Mucosa of descending colon (tissue), 3 donors: Measurements from ENCODE around the gene FAM114A2. TPM values are rescaled to one million over a fixed set of nuclear protein-coding genes. Genes with fewer than 3 reads are reported as not detected.
A peak's percentile ranks its signal among the peaks of the same experiment; 100 is the strongest.

ENCODE experiments used
- ATAC-seq: fragments of 200-7000 bp; cut with Tn5 transposase; one replicate; pipeline ENCODE4 v1.9.1; 2020; ENCODE audit warnings: mild to moderate bottlenecking, moderate library complexity
- DNase-seq, 3 donors: peaks; one replicate each; pipeline ENCODE4 v3.0.0-alpha.2; 2020
- H3K36me3 ChIP-seq: fragments of 200-600 bp; one replicate; pipeline ENCODE4 v1.8.0; 2021; ENCODE audit warnings: low read depth, mild to moderate bottlenecking
- H3K4me1 ChIP-seq: fragments of 200-600 bp; one replicate; pipeline ENCODE4 v1.8.0; 2021; ENCODE audit warnings: low read depth, mild to moderate bottlenecking
- H3K4me3 ChIP-seq: fragments of 200-600 bp; one replicate; pipeline ENCODE4 v1.8.0; 2021; ENCODE audit warnings: mild to moderate bottlenecking
- H3K9me3 ChIP-seq: fragments of 200-600 bp; one replicate; pipeline ENCODE4 v1.8.0; 2021; ENCODE audit warnings: mild to moderate bottlenecking
- intact Hi-C, 2 donors: fragments of 100-400 bp; cut with DNase I in 1 of 2; cut with micrococcal nuclease in 1 of 2; formaldehyde crosslinking; loops; one replicate each; pipeline versions ENCODE4 v1.11.0 to v1.11.1; 2022; cut with DNase I, micrococcal nuclease
- total RNA-seq, 3 donors: library from RNA; stranded (reverse); fragmentation: NEBNext Ultra II Directional in 2 of 3; extraction: Animal tissue kit (Norgen Biotek cat#: 25700) in 2 of 3; gene quantifications; one replicate each; pipeline versions ENCODE4 v1.2.1 to v1.2.4, GENCODE V29; 2021 to 2023
- TF ChIP-seq, protein P1 (sequence below): fragments of 200-600 bp; IDR thresholded peaks from one replicate; pipeline ENCODE4 v1.8.0; 2022; ENCODE audit warnings: antibody characterized with exemption, mild to moderate bottlenecking
- donor health status: DM: no; HTN: no; CAD: no; lungs with moderate emphysema.
- donor health status: DM: no; HTN: no; CAD: no.
- donor health status: DM: no; HTN: yes; CAD: no.

FAM114A2 gene
- total RNA-seq, 3 donors from 2014 or later, result 20.1 to 40.9 (median 21.6) TPM

DNA sequence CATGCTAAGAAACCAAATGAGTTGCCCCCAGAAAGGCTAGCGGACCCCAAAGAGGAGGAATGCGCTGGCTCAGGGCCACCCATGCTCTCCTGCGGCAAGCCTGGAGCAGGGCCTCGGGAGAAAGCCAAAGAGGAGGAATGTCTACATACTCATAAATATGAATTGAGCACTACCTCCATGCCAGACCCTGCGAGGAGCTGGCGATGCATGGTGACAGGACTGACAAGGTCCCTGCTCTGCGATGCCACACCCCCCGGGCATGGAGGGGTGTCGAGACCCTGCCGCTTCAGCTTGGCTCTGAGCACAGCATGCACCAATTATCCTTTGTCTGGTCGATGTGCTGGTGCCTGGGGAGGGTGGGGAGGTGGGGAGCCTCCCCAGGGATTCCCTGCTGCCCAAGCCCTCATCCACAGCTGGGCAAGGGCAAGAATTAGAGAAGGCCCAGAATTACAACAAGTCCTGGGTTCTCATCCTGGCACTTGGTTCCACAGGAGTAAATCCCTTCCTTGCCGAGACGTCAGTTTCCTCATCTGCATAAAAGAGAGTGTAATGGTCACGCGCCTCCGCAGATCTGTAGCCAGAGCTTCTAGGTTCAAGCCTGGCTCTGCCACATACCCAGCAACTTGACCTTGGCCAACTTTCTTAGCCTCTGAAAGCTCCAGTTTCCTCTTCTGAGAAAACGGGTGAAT, 74.4 kb downstream of the FAM114A2 start:
- intact Hi-C loops, result loop anchor here (5.0 to 10.0 kb wide), 2 partner anchors 1430 to 1432 kb away; no protein-coding TSS in a partner anchor
- ATAC-seq (no peak), DNase-seq (no peak)

DNA sequence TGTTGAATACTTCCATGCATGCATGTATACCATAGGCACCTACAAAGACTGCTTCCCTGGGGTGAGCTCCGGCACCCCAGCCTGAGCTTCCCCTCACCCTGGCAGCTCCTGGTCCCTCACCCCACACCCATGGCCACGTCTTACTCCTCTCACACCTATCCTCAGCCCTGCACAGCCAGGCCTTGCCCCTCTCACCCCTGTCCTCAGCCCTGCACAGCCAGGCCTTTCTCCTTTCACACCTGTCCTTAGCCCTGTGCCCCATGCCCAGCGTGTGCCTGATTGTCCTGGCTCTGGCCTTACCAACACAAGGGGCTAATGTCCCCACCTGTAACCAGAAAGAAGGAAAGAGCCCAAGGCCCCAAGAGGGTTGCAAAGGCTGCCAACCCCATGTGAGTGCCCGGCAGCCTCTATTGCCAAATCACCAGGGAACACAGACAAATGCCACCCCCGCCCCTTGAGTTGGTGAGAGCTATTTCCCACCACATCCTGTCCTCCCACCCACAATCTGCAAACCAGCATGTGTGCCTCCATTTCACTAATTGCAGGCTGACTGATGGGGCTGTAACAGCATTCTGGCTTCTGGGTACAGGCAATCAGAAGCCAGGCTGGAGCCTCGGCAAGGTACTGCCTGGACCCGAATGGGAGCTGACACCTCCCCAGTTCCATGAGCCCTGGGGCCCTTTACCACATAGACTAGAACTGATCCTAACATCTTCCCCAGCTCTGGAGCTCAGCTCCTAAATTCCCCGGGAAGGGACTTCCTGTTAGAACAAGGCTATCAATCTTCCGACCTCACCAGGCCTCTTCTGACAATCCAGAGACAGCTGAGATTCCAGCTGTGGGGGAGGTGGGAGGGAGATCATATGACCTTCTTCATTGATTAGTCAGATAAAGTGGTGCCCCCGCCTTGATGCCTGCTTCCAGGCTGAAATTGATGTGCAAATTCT, 78.2 kb downstream of the FAM114A2 start:
- no peaks in the 10 kb centered on the region for H3K36me3 ChIP-seq
- no peak for DNase-seq
- ATAC-seq, result peak; percentile 16
- H3K4me1 ChIP-seq, result no peaks in the 10 kb centered on the region
- TF ChIP-seq, protein P1, sequence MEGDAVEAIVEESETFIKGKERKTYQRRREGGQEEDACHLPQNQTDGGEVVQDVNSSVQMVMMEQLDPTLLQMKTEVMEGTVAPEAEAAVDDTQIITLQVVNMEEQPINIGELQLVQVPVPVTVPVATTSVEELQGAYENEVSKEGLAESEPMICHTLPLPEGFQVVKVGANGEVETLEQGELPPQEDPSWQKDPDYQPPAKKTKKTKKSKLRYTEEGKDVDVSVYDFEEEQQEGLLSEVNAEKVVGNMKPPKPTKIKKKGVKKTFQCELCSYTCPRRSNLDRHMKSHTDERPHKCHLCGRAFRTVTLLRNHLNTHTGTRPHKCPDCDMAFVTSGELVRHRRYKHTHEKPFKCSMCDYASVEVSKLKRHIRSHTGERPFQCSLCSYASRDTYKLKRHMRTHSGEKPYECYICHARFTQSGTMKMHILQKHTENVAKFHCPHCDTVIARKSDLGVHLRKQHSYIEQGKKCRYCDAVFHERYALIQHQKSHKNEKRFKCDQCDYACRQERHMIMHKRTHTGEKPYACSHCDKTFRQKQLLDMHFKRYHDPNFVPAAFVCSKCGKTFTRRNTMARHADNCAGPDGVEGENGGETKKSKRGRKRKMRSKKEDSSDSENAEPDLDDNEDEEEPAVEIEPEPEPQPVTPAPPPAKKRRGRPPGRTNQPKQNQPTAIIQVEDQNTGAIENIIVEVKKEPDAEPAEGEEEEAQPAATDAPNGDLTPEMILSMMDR, result no peak
- no peaks in the 10 kb centered on the region for H3K9me3 ChIP-seq
- intact Hi-C loops, result loop anchor here (5.0 to 10.0 kb wide), 2 partner anchors 1426 to 1428 kb away; no protein-coding TSS in a partner anchor
- H3K4me3 ChIP-seq, result no peak overlapping the region

More for the DNA sequence above, 74.4 kb downstream of the FAM114A2 start:
- no peaks in the 10 kb centered on the region for H3K4me1 ChIP-seq
- H3K9me3 ChIP-seq, result no peaks in the 10 kb centered on the region
- H3K36me3 ChIP-seq, result no peaks in the 10 kb centered on the region
- no peak overlapping the region for H3K4me3 ChIP-seq
- TF ChIP-seq, protein P1, result no peak

DNA sequence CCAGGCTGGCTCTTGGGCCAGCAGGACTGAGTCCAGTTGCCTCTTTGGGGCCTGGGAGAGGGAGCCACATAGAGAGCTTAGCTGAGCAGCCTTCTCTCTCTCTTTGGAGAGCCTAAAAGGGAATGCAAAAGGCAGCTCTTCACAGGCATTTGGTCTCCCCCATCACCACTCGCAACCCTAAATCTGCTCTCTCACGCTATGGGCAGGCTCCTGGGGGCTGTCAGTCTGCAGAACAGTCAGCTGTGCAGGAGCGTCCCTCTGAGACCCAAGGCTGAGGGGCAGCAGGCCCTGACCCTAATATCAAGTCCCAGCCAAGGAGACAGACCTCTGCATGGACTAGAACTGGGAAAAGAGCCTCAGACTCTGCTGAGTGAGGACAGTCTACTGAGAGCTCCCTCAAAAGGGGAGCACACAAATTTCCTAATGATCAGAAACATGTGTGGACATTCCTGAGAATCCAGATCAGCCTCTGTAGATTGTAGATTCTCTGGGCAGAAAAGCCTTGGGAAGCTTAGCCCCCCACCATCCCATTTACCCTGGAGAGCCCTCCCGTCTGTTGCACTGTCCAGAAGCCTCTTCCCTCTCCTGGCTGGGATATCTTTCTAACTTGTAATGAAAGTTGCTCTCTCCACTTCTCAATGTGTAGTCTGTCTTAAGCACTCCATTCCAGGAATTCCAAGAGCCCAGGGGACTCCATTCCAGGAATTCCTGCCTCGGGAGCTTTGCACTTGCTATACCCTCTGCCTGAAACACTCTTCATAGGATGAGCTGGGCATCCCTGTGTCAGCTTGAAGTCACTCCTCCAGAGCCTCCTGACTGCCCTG, 79.4 kb downstream of the FAM114A2 start:
- DNase-seq (no peak), ATAC-seq (peak; percentile 15)
- TF ChIP-seq, protein P1, result no peak
- H3K4me1 ChIP-seq, result no peaks in the 10 kb centered on the region
- intact Hi-C loops, result no loop called here
- no peaks in the 10 kb centered on the region for H3K9me3 ChIP-seq
- H3K4me3 ChIP-seq, result no peak overlapping the region
- no peaks in the 10 kb centered on the region for H3K36me3 ChIP-seq

DNA sequence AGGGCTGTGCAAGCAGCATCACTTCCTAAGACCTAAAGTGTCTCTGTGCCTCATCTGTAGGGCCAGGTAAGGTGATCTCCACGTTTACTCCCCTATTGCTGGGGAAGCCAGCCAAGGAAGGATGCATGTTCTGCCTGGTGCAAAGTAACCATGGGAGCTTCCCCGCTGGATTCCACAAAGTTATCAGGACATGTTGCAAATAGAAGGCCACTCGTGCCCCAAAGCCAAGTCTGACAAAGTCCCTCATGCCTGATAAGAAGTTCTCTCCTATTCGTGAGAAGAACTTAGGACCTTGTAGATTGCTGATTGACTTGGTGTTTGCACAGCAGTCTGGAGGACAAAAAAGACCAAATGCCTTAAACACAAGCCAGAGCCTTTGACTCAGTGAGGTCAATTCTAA, 81.5 kb downstream of the FAM114A2 start:
- TF ChIP-seq, protein P1, result no peak
- Histone ChIP-seq H3K9me3 (no peaks in the 10 kb centered on the region), H3K4me3 (no peak overlapping the region), H3K4me1 (no peaks in the 10 kb centered on the region), H3K36me3 (no peaks in the 10 kb centered on the region)
- DNase-seq, result no peak
- intact Hi-C loops, result no loop called here
- no peak for ATAC-seq

DNA sequence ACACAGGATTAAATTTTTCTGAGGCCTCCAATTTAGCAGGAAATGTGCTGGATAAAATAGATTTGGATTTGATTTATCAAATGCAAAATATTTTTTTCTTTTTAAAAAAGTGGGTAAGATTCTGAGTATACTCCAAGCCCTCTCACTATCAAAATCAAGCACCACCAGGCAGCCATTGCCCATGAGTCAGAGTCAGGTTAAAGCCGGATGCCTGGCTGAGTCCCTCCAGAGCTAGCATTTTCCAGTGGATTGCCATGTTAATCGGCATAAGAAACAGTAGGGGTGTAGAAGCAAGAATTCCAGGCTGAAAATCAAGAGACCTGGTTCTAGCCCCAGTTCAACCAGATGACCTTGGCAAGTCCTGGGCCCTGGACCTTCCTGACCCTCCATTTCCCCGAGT, 85.3 kb downstream of the FAM114A2 start:
- intact Hi-C loops, result no loop called here

More for the DNA sequence above, 85.3 kb downstream of the FAM114A2 start:
- DNase-seq (no peak), ATAC-seq (no peak)
- no peaks in the 10 kb centered on the region for H3K36me3 ChIP-seq
- TF ChIP-seq, protein P1, result no peak
- no peak overlapping the region for H3K4me3 ChIP-seq
- H3K4me1 ChIP-seq, result no peaks in the 10 kb centered on the region
- H3K9me3 ChIP-seq, result no peaks in the 10 kb centered on the region
